COLO668 (cell line): ENCODE data around the gene DNAAF2.

Experiments
- DNase-seq: peaks from one replicate; lab custom pipeline; 2025; ENCODE audit not compliant: unreplicated experiment; lab: John Stamatoyannopoulos, UW

The DNAAF2 gene

DNA sequence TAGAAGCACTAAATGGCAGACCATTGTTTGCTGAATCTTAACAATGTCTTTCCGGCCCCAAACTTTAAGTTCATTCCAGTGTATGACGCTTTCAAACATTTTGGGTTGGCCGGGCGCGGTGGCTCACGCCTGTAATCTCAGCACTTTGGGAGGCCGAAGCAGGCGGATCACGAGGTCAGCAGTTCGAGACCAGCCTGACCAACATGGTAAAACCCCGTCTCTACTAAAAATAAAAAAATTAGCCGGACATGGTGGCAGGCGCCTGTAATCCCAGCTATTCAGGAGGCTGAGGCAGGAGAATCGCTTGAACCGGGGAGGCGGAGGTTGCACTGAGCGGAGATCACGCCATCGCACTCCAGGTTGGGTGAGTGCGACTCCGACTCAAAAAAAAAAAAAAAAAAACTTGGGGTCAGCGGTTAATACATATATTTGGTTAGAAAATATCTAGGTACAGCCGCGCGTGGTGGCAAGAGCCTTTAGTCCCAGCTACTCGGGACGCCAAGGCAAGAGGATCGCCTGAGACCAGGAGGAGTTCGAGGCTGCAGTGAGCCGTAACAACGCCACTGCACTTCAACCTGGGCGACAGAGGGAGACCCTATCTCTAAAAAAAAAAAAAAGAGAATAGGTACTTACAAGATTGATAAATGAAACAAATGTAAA lies 49.9 kb downstream of the DNAAF2 start:
- peak; percentile 17 for DNase-seq

DNA sequence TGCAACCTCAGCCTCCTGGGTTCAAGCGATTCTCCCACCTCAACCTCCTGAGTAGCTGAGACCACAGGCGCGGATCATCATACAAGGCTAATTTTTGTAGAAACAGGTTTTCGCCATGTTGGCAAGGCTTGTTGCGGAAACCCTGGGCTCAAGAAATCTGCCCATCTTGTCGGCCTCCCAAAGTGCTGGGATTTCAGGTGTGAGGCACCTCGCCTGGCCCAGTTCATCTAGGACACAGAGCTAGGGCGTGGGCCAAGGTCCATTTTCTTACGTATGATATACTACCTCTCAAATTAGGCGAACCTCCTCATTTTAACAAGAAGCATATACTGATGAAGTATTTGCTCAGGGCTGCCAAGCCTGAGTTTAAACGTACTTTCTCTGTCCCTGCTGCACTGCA lies 51.0 kb downstream of the DNAAF2 start:
- no peak for DNase-seq

DNA sequence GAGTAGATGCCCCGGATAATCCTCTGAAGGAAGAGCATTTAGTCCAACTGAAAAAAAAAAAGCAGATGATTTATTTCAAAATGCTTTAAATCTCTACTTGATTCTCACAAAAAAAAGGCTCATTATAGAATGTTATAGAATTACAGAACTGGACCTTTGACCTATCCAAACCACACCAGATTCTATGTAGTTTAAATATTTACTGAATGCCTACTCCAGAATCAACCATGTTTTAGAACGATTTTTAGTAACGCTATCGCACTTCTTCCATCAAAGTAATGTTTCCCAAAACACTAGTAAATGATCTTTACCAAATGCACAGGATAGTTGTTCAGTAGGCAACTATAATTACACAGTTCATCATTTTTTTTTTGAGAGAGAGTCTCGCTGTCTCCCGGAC lies 51.4 kb downstream of the DNAAF2 start:
- DNase-seq, result no peak

DNA sequence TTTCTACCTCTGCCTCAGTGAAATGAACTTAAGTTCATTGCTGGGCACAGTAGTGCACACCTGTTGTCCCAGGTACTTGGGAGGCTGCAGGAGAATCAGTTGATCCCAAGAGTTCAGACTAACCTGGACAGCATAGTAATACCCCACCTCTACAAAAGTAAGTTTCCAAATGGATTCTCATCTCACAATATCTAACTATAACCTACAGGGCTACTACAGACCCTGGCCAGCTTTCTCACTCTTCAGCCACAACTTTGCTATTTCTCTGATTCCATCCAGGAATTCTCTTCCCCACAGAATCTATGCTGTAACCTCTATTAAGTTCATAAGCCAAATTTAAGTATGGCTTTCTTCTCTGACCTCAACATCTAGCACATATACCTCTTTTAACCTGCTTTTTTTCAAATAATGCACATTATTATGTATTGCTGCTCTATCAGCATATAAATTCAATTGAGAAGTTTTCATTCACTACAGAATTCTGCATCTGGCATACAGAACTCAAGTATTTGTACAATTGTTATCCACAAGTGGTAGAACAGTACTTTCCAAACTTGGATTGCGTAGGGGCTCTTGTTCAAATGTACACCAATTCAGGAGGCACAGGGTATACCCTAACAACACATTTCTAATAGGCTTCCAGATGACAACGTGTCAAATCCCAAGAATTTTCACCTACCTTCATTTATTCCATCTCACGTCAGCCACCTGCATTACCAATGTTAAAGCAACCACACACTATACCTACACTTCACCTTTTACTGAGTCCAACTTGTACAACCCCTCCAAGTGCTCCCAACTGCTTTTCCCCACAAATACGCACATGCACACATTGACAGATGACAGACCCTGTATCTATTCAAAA lies 52.7 kb downstream of the DNAAF2 start:
- no peak for DNase-seq

DNA sequence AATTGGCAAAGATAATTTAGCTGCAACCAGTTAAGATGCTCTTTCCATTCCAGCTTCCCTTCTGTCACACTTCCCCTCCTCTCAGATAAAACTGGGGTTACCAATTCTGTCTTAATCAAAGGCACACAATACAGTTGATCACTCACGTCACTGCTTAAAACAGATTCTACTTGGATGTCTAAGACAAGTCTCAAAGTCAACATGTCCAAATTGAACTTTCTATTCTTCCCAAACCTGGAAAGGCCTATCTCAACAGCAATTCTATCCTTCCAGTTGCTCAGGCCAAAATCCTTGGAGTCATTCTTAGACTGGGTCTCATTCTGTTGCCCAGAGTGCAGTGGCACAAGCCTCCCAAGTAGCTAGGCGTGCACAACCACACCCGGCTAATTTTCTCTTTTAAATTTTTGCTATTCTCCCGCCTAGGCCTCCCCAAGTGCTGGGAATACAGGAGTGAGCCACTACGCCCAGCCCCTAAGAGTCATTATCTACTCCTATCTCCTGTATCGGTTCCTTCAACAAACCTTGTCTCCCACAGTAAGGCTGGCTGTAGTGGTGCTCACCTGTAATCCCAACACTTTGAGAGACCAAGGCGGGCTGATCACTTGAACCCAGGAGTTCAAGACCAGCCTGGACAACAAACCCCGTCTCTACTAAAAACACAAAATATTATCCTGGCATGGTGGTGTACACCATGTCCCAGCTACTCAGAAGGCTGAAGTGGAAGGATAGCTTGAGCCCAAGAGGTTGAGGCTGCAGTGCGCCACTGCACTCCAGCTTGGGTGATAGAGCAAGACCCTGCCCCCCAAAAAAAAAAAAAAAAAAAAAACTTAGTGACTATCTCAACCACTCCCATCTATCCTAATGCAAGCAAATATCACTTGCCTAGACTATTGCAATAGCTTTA lies 53.6 kb downstream of the DNAAF2 start:
- no peak for DNase-seq

DNA sequence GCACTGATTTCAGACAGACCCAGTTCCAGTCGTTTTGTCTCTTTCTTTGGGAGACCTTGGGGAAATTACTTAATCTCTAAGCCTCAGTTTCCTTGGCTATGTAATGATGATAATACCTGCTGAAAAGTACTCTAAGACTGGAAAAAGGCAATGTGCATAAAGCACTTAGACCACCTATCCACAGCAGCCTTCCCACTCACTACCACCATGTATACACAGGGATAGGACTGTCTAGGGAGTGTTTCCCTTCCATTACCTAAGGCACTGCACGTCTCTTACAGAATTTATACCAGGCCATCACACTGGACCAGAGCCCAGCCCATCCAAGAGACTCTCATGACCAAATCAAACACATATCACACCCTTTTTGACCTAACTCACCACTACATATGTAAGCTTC lies 55.2 kb downstream of the DNAAF2 start:
- DNase-seq, result no peak

DNA sequence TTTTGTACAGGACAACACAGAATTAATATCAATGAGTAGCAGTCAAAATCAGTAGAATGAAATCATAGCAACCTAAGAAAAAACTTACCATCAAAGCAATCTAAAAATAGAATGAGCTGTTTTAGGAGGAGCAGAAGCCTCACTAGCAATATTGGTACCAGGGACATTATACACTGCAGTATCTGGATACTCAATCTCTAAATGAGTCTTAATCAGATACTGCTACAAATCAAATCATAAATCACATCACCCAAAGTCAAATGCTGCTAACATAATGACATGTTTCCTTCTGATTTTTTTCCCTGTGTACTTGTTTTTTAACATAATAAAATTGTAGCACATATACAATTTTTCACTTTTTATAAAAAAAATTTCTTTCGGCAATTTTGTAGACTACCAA lies 56.9 kb downstream of the DNAAF2 start:
- DNase-seq, result no peak
